GM18868 (cell line): ENCODE measurements around the gene EPHA1.

ENCODE experiments used
- ATAC-seq: cut with Tn5 transposase; IDR thresholded peaks from one replicate; pipeline ENCODE4 v1.9.1; 2021; ENCODE audit warnings: mild to moderate bottlenecking, moderate library complexity; ENCODE audit not compliant: unreplicated experiment

The EPHA1 gene

GRCh38 chr7:143375298-143376034, 33.2 kb downstream of the EPHA1 start:
- no peak for ATAC-seq

DNA sequence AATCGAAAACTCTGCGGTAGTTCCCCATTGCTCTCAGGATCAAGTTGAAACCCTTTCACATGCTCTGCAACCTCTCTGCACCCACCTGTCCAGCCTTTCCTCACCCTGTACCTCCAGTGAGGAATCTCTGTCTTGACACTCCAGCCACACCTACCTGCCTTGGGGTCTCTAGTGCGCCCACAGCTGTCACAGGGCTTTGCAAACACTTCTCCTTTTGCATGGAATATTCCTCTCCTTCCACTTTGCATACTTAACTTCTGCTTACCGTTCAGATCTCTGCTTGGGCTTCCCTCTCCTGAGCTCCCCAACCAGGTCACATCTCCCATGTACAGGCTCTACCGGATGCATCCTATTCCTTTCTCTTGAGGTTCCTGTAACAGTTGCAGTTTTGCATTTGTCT, 34.1 kb downstream of the EPHA1 start:
- no peak for ATAC-seq

GRCh38 chr7:143373255-143373794, 35.3 kb downstream of the EPHA1 start:
- no peak for ATAC-seq

GRCh38 chr7:143372070-143372469, 36.6 kb downstream of the EPHA1 start:
- peak; percentile 59 for ATAC-seq

GRCh38 chr7:143369678-143370651, 38.7 kb downstream of the EPHA1 start:
- ATAC-seq: no peak

GRCh38 chr7:143368387-143368786, 40.3 kb downstream of the EPHA1 start:
- no peak for ATAC-seq

GRCh38 chr7:143367972-143368371, 40.7 kb downstream of the EPHA1 start:
- no peak for ATAC-seq

GRCh38 chr7:143363016-143363937, 45.4 kb downstream of the EPHA1 start:
- no peak for ATAC-seq

GRCh38 chr7:143362131-143363015, 46.3 kb downstream of the EPHA1 start, which contains the start of gene FAM131B:
Gene FAM131B, minus strand, starts transcription at chr7:143362713. Its CDS starts 110 bp downstream, at chr7:143362603.
- ATAC-seq: peak; percentile 56

GRCh38 chr7:143361552-143362130, 47.0 kb downstream of the EPHA1 start:
- no peak for ATAC-seq

DNA sequence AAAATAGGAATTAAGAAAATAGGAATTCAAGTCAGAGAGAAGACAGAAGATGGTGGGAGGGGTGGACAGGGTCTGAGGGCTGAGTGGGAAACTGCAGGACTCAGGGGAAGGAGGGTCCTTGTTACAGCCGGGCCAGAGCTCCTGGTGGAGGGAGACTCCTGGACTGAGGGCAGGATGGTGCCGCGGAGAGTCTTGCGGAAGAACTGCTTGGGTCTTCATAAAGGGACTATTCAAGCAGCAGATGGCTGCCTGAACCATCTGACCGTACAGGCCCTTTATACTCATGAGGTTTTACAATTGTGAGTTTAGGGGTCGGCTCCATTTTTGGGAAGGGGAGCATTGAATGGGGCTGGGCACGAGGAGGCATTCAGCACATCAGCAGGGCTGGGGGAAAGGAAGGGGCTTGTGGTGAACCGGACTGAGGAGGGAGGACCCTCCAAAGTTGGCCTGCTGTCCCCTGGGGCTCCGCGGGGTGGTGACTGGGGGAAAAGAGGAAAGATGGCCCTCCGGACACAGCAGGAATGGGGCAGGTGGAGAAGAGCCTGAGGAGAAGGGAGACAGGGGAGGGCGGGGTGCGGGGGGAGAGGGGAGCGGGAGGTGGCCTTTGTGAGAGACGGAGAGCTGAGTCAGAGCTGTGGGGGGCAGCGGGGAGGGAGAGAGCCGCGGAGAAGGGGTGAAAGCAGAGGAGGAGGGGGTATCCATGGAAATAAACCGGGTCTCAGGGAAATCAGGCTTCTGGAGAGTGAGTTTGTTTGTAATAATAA, 47.7 kb downstream of the EPHA1 start:
- ATAC-seq: no peak

- no peak for ATAC-seq
Measured at GRCh38 chr7:143359771-143360353, 48.8 kb downstream of the EPHA1 start.

DNA sequence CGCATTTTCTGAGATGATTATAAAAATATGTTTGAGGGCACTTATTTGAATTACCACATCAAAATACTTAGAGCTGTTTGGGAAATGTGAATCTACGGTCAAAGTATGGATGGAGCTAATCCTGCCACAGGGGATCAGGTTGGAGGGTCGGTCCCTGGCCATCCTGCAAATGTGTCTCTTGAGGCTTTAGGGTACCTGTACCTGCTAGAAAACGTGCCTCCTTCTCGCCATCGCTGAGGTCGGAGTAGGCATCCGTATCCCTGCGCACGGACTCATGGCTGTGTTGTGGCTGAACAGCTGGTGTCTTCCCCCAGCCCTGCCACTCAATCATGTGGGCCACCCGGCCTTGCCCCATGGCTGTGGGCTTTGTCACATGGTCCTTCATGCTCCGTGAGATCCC, 50.0 kb downstream of the EPHA1 start:
- ATAC-seq: no peak

DNA sequence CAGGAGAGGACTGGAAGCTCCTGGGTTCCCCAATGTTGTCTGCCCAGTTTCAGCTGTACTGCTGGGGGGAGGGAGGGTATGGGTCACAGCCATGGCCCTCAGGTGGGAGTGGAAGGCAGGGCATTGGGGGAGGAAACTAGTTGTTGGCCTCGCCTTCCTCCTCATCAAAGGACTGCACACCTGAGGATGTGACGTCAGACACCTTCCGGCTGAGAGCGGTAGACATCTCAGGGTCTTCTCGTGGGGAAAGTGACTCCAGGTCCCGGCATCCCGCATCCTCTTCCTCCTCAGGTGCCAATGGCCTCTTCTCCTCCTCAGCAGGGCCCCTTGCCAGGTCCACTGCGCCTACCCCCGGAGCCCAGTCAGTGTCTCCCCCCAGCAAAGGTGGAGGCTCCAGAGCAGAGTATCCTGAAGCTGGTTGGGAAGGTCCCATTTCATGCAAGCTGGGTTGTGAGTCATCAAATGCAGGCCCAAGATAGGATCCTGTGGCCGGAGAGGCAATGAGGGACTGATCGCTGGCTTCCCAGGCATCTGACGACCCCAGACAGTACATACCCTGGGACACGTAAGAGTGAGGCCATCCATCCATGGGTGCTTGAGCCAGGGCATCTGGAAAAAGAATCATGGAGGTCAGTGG, 52.1 kb downstream of the EPHA1 start:
- no peak for ATAC-seq

GRCh38 chr7:143355450-143356385, 52.9 kb downstream of the EPHA1 start:
- ATAC-seq: no peak

GRCh38 chr7:143354965-143355364, 53.7 kb downstream of the EPHA1 start:
- no peak for ATAC-seq
